K562 (cell line): ENCODE data around the gene PTAFR. TPM values are rescaled to one million over a fixed set of nuclear protein-coding genes. Genes with fewer than 3 reads are reported as not detected.

ENCODE experiments used
- ATAC-seq: fragments of 200-7000 bp; cut with Tn5 transposase; 3 replicates; pipeline ENCODE4 v1.9.1; 2020; ENCODE audit warnings: moderate library complexity
- BruUV-seq: library from RNA; stranded (reverse); fragments of 400-500 nt; replicated peaks from 2 replicates; lab custom pipeline; 2021; lab: Mats Ljungman, UMichigan
- CTCF ChIA-PET: fragments of 300-600 bp; formaldehyde crosslinking; extraction: SDS; loops from one replicate; lab custom pipeline; 2021; ENCODE audit warnings: low intra/inter-chr PET ratio; lab: Yijun Ruan, JAX
- POLR2A ChIA-PET: fragments of 300-600, 350-650 bp; sonication (Branson Sonifier 250); formaldehyde crosslinking; extraction: SDS; loops from one replicate; lab custom pipeline; 2021; ENCODE audit warnings: antibody characterized with exemption, inconsistent platforms; lab: Yijun Ruan, JAX
- DNase-seq, 4 experiments: peaks; one replicate each; pipeline versions ENCODE4 v3.0.0 to v3.0.0-alpha.2; 2011 to 2018; ENCODE audit warnings: low spot score in 3 of 4, mixed read lengths in 3 of 4; ENCODE audit errors: extremely low read depth in 1 of 4
- FAIRE-seq: peaks from 2 replicates; lab custom pipeline; 2011; peaks lifted over from hg19 to GRCh38; lab: Jason Lieb, UNC
- H2AFZ ChIP-seq: 2 replicates; pipeline ENCODE4 v1.6.0; 2011; ENCODE audit warnings: low read depth, low read length, control low read depth, inconsistent platforms
- H3K27ac ChIP-seq: fragments of 200-600 bp; 3 replicates; pipeline ENCODE4 v1.8.0; 2011; ENCODE audit warnings: low read depth, mild to moderate bottlenecking, control low read depth, inconsistent platforms, low read length, moderate library complexity, mixed read lengths; ENCODE audit errors: extremely low read depth
- H3K27me3 ChIP-seq, 2 experiments: fragments of 300-600 bp in 1 of 2; 2 replicates in 1 of 2; 3 replicates in 1 of 2; pipeline versions ENCODE4 v1.6.0 to v1.8.0; 2011; ENCODE audit warnings: inconsistent platforms in 2 of 2, low read length in 2 of 2, mild to moderate bottlenecking in 1 of 2, mixed read lengths in 1 of 2, moderate library complexity in 1 of 2; ENCODE audit not compliant: control insufficient read depth in 2 of 2, insufficient read depth in 2 of 2
- H3K36me3 ChIP-seq: fragments of 300-600 bp; 3 replicates; pipeline ENCODE4 v1.8.0; 2011; ENCODE audit warnings: mild to moderate bottlenecking, low read length, inconsistent platforms; ENCODE audit not compliant: control insufficient read depth, insufficient read depth
- H3K4me1 ChIP-seq, 2 experiments: fragments of 200-600 bp in 1 of 2; replicated peaks in 1 of 2; 2 replicates in 1 of 2; 3 replicates in 1 of 2; pipeline versions ENCODE4 v1.5.1 to v1.8.0; 2011; ENCODE audit warnings: inconsistent platforms in 2 of 2, low read length in 2 of 2, mild to moderate bottlenecking in 1 of 2, mixed read lengths in 1 of 2, moderate library complexity in 1 of 2; ENCODE audit not compliant: control insufficient read depth in 2 of 2, insufficient read depth in 2 of 2
- H3K4me2 ChIP-seq: 2 replicates; pipeline ENCODE4 v1.6.1; 2011; ENCODE audit warnings: low read length, control low read depth, inconsistent platforms, mixed read lengths; ENCODE audit not compliant: insufficient read depth
- H3K4me3 ChIP-seq: fragments of 200-600 bp; sonication (generic), shearing (Covaris generic); 2 replicates; pipeline ENCODE4 v1.5.1; 2016; ENCODE audit warnings: control low read depth, inconsistent platforms
- H3K79me2 ChIP-seq: fragments of 200-600 bp; 3 replicates; pipeline ENCODE4 v1.8.0; 2011; ENCODE audit warnings: low read length, inconsistent platforms; ENCODE audit not compliant: control insufficient read depth, insufficient read depth
- H3K9ac ChIP-seq, 2 experiments: 2 replicates each; pipeline versions ENCODE4 v1.6.0 to v1.6.1; 2011; ENCODE audit warnings: low read depth in 2 of 2, low read length in 2 of 2, control low read depth in 1 of 2, inconsistent platforms in 1 of 2, mild to moderate bottlenecking in 1 of 2, mixed read lengths in 1 of 2; ENCODE audit not compliant: insufficient read depth in 1 of 2
- H3K9me1 ChIP-seq: one replicate; pipeline ENCODE4 v1.6.0; 2011; ENCODE audit warnings: inconsistent platforms, mild to moderate bottlenecking, low read length, moderate library complexity; ENCODE audit not compliant: control insufficient read depth, insufficient read depth
- H3K9me3 ChIP-seq: replicated peaks from 2 replicates; pipeline ENCODE4 v1.5.1; 2011; ENCODE audit warnings: low read depth, low read length, inconsistent platforms; ENCODE audit not compliant: control insufficient read depth, insufficient read depth
- H4K20me1 ChIP-seq: replicated peaks from 2 replicates; pipeline ENCODE4 v1.6.1; 2011; ENCODE audit warnings: low read length, inconsistent platforms, mixed read lengths; ENCODE audit not compliant: control insufficient read depth, insufficient read depth
- BCL6 ChIP-seq: fragments of 250-450 bp; sonication (Bioruptor Pico); IDR thresholded peaks from 2 replicates; pipeline ENCODE4 v1.4.0; 2020
- CBFA2T2 ChIP-seq: fragments of 450-650 bp; conservative IDR thresholded peaks from 2 replicates; pipeline ENCODE4 v1.6.1; 2017; ENCODE audit warnings: mild to moderate bottlenecking
- CEBPG ChIP-seq, 3 experiments: fragments of 200-800 bp in 1 of 3; sonication (Bioruptor generic) in 1 of 3; sonication (generic) in 1 of 3; formaldehyde crosslinking in 1 of 3; IDR thresholded peaks in 2 of 3; conservative IDR thresholded peaks in 1 of 3; 2 replicates each; pipeline versions ENCODE4 v1.6.1 to v1.8.0; 2016 to 2022; ENCODE audit warnings: missing compliant biosample characterization in 2 of 3, missing genetic modification characterization in 2 of 3, mild to moderate bottlenecking in 1 of 3, missing genetic modification reagents in 1 of 3
- CHD2 ChIP-seq: IDR thresholded peaks from 2 replicates; pipeline ENCODE4 v1.6.1; 2011; ENCODE audit warnings: low read depth, low read length
- FOXA3 ChIP-seq, 2 experiments: fragments of 450-650 bp in 1 of 2; sonication (generic) in 1 of 2; formaldehyde crosslinking; IDR thresholded peaks in 1 of 2; conservative IDR thresholded peaks in 1 of 2; 2 replicates each; pipeline versions ENCODE4 v1.4.0 to v1.8.0; 2020 to 2022; ENCODE audit warnings: mild to moderate bottlenecking in 2 of 2, missing genetic modification reagents in 1 of 2
- MAFG ChIP-seq: fragments of 450-650 bp; conservative IDR thresholded peaks from 2 replicates; pipeline ENCODE4 v1.6.1; 2016; ENCODE audit warnings: missing genetic modification characterization, missing compliant biosample characterization
- MEF2D ChIP-seq: conservative IDR thresholded peaks from 2 replicates; pipeline ENCODE4 v1.6.1; 2016; ENCODE audit warnings: low read depth, missing genetic modification characterization, missing compliant biosample characterization
- MTA1 ChIP-seq: fragments of 450-650 bp; IDR thresholded peaks from 2 replicates; pipeline ENCODE4 v1.6.1; 2017; ENCODE audit warnings: borderline replicate concordance
- RAD51 ChIP-seq: fragments of 450-650 bp; IDR thresholded peaks from 2 replicates; pipeline ENCODE4 v1.7.1; 2016; ENCODE audit warnings: low read depth, mild to moderate bottlenecking, borderline replicate concordance
- TOE1 ChIP-seq, 2 experiments: fragments of 450-650 bp in 1 of 2; sonication (generic) in 1 of 2; formaldehyde crosslinking in 1 of 2; IDR thresholded peaks; 2 replicates each; pipeline versions ENCODE4 v1.7.1 to v1.8.0; 2016 to 2022; ENCODE audit warnings: borderline replicate concordance in 2 of 2, mild to moderate bottlenecking in 2 of 2, antibody characterized with exemption in 1 of 2, inconsistent platforms in 1 of 2, low read depth in 1 of 2, missing genetic modification reagents in 1 of 2, moderate library complexity in 1 of 2
- ZNF347 ChIP-seq: fragments of 450-650 bp; formaldehyde crosslinking; IDR thresholded peaks from 2 replicates; pipeline ENCODE4 v1.4.0; 2020; ENCODE audit warnings: low read depth, mild to moderate bottlenecking, moderate library complexity
- WGBS: fragments of 100-300 bp; shearing (Covaris generic); methylation state at CpG from one replicate; pipeline ENCODE4 v1.1.6; 2016; ENCODE audit warnings: low coverage, mixed read lengths; ENCODE audit not compliant: insufficient coverage; ENCODE audit errors: missing lambda C conversion rate; 5-methylcytosine and 5-hydroxymethylcytosine counted together
- in situ Hi-C: fragments of 300-500 bp; cut with MboI; formaldehyde crosslinking; loops from 4 replicates; pipeline ENCODE4 v1.15.0; 2018; ENCODE audit warnings: inconsistent platforms, mixed read lengths
- intact Hi-C: fragments of 100-400 bp; cut with micrococcal nuclease; formaldehyde crosslinking; loops from 2 replicates; pipeline ENCODE4 v1.14.2; 2022
- polyA plus RNA-seq, 8 experiments: library from polyadenylated mRNA; depleted of rRNA in 4 of 8; stranded (reverse) in 5 of 8; unstranded in 3 of 8; fragments of >200 nt; fragmentation: Nextera tagmentation in 2 of 8; fragmentation: Illumina TruSeq in 1 of 8; extraction: Ambion mirVana in 2 of 8; extraction: Trizol in 1 of 8; gene quantifications; 2 replicates each; pipeline versions ENCODE4 v1.2.1 to v1.2.3, GENCODE V29; 2011 to 2014; ENCODE audit warnings: inconsistent platforms in 1 of 8, missing spikeins in 1 of 8
- total RNA-seq, 7 experiments: library from RNA; depleted of rRNA in 6 of 7; stranded (reverse); fragments of >200 nt in 6 of 7; fragmentation: Illumina TruSeq in 2 of 7; extraction: Trizol in 2 of 7; gene quantifications; 2 replicates each; pipeline versions ENCODE4 v1.2.1 to v1.2.3, GENCODE V29; 2011 to 2021; ENCODE audit warnings: low replicate concordance in 1 of 7
- TF ChIP-seq, protein P1 (sequence below): fragments of 450-650 bp; formaldehyde crosslinking; conservative IDR thresholded peaks from 2 replicates; pipeline ENCODE4 v1.4.0; 2022; ENCODE audit warnings: mild to moderate bottlenecking, missing genetic modification characterization
- TF ChIP-seq, protein P2 (sequence below), 2 experiments: fragments of 250-450 bp in 1 of 2; fragments of 450-650 bp in 1 of 2; sonication (Bioruptor Pico) in 1 of 2; IDR thresholded peaks; 2 replicates each; pipeline versions ENCODE4 v1.6.1 to v1.8.0; 2016 to 2021; ENCODE audit warnings: mild to moderate bottlenecking in 2 of 2, moderate library complexity in 2 of 2, missing compliant biosample characterization in 1 of 2, missing genetic modification characterization in 1 of 2
- TF ChIP-seq, protein P3 (sequence below): sonication (generic); formaldehyde crosslinking; IDR thresholded peaks from 2 replicates; pipeline ENCODE4 v1.9.0; 2022; ENCODE audit warnings: mild to moderate bottlenecking, missing genetic modification reagents
- TF ChIP-seq, protein P4 (sequence below): sonication (generic); formaldehyde crosslinking; IDR thresholded peaks from 2 replicates; pipeline ENCODE4 v1.5.0; 2020; ENCODE audit warnings: missing genetic modification reagents
- TF ChIP-seq, protein P5 (sequence below): fragments of 450-650 bp; formaldehyde crosslinking; IDR thresholded peaks from 2 replicates; pipeline ENCODE4 v1.4.0; 2020; ENCODE audit warnings: mild to moderate bottlenecking, mixed read lengths

Gene PTAFR
- total and polyA plus RNA-seq, 9 of the 15 experiments (the other 6 are each of a cell fraction or from before 2014, with no cell fraction given), result 0.15 to 0.55 (median 0.40) TPM; not detected in 1

DNA sequence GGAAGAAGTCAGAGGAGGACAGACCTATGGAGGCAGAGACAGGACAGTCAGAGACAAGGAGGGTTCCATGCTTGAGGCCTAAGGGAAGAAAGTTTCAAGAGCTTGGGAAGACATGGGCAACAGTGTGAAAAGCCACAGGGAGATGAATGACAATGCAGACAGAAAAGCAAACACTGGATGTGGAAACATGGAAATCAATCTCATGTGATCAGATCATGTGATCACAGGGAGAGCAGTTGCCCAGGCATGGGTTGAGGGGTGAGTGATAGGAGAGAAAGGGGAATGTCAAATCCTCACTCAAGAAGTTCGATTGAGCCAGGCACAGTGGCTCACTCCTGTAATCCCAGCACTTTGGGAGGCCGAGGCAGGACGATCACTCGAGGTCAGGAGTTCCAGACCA lies 17.2 kb downstream of the PTAFR start:
- no TSS peak for BruUV-seq
- in situ Hi-C loops (no loop called here), intact Hi-C loops (no loop called here)
- no peaks in the 10 kb centered on the region for H3K79me2 ChIP-seq
- FAIRE-seq (no peak), ATAC-seq (no peak), DNase-seq (no peak)
- H3K9me3 ChIP-seq, result no peaks in the 10 kb centered on the region
- H2AFZ ChIP-seq, result peak overlapping the region; percentile 72
- H4K20me1 ChIP-seq, result no peaks in the 10 kb centered on the region
- H3K4me2 ChIP-seq, result no peak overlapping the region
- no peak overlapping the region for H3K27ac ChIP-seq
- no peaks in the 10 kb centered on the region for H3K9me1 ChIP-seq
- peaks cover 13% of the 10 kb centered on the region in 2 experiments for H3K4me1 ChIP-seq
- H3K4me3 ChIP-seq, result no peak overlapping the region
- ChIA-PET POLR2A (no interaction called here), CTCF (no interaction called here)
- H3K36me3 ChIP-seq, result no peaks in the 10 kb centered on the region
- WGBS, result 70% methylated on average over 4 of the region's 4 CpGs
- H3K27me3 ChIP-seq, result no peaks in the 10 kb centered on the region
- H3K9ac ChIP-seq, result peak overlapping the region in 1 of 2 experiments; percentile 41; a peak in 1 of 4 replicates
- TF ChIP-seq, protein P1, sequence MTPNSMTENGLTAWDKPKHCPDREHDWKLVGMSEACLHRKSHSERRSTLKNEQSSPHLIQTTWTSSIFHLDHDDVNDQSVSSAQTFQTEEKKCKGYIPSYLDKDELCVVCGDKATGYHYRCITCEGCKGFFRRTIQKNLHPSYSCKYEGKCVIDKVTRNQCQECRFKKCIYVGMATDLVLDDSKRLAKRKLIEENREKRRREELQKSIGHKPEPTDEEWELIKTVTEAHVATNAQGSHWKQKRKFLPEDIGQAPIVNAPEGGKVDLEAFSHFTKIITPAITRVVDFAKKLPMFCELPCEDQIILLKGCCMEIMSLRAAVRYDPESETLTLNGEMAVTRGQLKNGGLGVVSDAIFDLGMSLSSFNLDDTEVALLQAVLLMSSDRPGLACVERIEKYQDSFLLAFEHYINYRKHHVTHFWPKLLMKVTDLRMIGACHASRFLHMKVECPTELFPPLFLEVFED, result no peak
- TF ChIP-seq CBFA2T2 (peak; percentile 31; the same call in 1 of the 2 replicates), ZNF347 (CRISPR knock-in tag) (no peak), MEF2D (tag) (0 out of 2 replicates have a peak, but pooled peaks have one; percentile 56), FOXA3 (CRISPR knock-in tag; conservative IDR thresholded peaks at IDR 0.05 in 1 of 2, IDR thresholded peaks at IDR 0.05 in 1 of 2) (peak in 1 of 2 experiments; percentile 50; a peak in 1 of 4 replicates), BCL6 (CRISPR knock-in tag) (no peak), MTA1 (no peak), CHD2 (no peak), MAFG (tag) (no peak), TOE1 (IDR thresholded peaks at IDR 0.05; ENCODE audit: borderline replicate concordance) (peak; percentile 82), TOE1 (CRISPR knock-in tag; IDR thresholded peaks at IDR 0.05; ENCODE audit: borderline replicate concordance, low read depth) (no peak), CEBPG (CRISPR knock-in tag; IDR thresholded peaks at IDR 0.05) (no peak), CEBPG (tag; conservative IDR thresholded peaks at IDR 0.05 in 1 of 2, IDR thresholded peaks at IDR 0.05 in 1 of 2) (peak in 1 of 2 experiments; percentile 23; a peak in 1 of 4 replicates), RAD51 (peak; percentile 83)
- TF ChIP-seq, protein P2, sequence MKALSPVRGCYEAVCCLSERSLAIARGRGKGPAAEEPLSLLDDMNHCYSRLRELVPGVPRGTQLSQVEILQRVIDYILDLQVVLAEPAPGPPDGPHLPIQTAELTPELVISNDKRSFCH (CRISPR knock-in tag; IDR thresholded peaks at IDR 0.05), result no peak
- TF ChIP-seq, protein P2 (tag; IDR thresholded peaks at IDR 0.05), result no peak
- TF ChIP-seq, protein P3, sequence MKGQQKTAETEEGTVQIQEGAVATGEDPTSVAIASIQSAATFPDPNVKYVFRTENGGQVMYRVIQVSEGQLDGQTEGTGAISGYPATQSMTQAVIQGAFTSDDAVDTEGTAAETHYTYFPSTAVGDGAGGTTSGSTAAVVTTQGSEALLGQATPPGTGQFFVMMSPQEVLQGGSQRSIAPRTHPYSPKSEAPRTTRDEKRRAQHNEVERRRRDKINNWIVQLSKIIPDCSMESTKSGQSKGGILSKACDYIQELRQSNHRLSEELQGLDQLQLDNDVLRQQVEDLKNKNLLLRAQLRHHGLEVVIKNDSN, result peak; percentile 35
- TF ChIP-seq, protein P4, sequence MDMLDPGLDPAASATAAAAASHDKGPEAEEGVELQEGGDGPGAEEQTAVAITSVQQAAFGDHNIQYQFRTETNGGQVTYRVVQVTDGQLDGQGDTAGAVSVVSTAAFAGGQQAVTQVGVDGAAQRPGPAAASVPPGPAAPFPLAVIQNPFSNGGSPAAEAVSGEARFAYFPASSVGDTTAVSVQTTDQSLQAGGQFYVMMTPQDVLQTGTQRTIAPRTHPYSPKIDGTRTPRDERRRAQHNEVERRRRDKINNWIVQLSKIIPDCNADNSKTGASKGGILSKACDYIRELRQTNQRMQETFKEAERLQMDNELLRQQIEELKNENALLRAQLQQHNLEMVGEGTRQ (CRISPR knock-in tag), result peak; percentile 60
- TF ChIP-seq, protein P5, sequence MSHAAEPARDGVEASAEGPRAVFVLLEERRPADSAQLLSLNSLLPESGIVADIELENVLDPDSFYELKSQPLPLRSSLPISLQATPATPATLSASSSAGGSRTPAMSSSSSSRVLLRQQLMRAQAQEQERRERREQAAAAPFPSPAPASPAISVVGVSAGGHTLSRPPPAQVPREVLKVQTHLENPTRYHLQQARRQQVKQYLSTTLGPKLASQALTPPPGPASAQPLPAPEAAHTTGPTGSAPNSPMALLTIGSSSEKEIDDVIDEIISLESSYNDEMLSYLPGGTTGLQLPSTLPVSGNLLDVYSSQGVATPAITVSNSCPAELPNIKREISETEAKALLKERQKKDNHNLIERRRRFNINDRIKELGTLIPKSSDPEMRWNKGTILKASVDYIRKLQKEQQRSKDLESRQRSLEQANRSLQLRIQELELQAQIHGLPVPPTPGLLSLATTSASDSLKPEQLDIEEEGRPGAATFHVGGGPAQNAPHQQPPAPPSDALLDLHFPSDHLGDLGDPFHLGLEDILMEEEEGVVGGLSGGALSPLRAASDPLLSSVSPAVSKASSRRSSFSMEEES (CRISPR knock-in tag), result peak; percentile 91
